ENCODE measurements around the gene BCL11B.

The BCL11B gene

GRCh38 chr14:99240627-99241324 is 31.2 kb downstream of the BCL11B start:
- TF ChIP-seq CTCF (IDR thresholded peaks at IDR 0.05), result no peak
- no peak overlapping the region for H3K27ac ChIP-seq
- no peak overlapping the region for H3K4me3 ChIP-seq
- DNase-seq (ENCODE audit: low spot score), result no peak

- no peak for TF ChIP-seq CTCF (IDR thresholded peaks at IDR 0.05)
- DNase-seq (ENCODE audit: low spot score), result no peak
- H3K27ac ChIP-seq, result no peak overlapping the region
- H3K4me3 ChIP-seq, result no peak overlapping the region
Observed at GRCh38 chr14:99239661-99240092, 32.3 kb downstream of the BCL11B start.

GRCh38 chr14:99238216-99238615 is 33.8 kb downstream of the BCL11B start:
- DNase-seq (ENCODE audit: low spot score), result no peak
- H3K4me3 ChIP-seq, result no peak overlapping the region
- H3K27ac ChIP-seq, result no peak overlapping the region
- TF ChIP-seq CTCF (IDR thresholded peaks at IDR 0.05), result no peak

GRCh38 chr14:99237288-99237687 is 34.7 kb downstream of the BCL11B start:
- TF ChIP-seq CTCF (IDR thresholded peaks at IDR 0.05), result no peak
- Histone ChIP-seq H3K27ac (no peak overlapping the region), H3K4me3 (no peak overlapping the region)
- DNase-seq (ENCODE audit: low spot score), result no peak

- TF ChIP-seq CTCF (IDR thresholded peaks at IDR 0.05), result no peak
- H3K27ac ChIP-seq, result no peak overlapping the region
- no peak overlapping the region for H3K4me3 ChIP-seq
- no peak for DNase-seq (ENCODE audit: low spot score)
Observed at GRCh38 chr14:99236386-99237138, 35.4 kb downstream of the BCL11B start.

DNA sequence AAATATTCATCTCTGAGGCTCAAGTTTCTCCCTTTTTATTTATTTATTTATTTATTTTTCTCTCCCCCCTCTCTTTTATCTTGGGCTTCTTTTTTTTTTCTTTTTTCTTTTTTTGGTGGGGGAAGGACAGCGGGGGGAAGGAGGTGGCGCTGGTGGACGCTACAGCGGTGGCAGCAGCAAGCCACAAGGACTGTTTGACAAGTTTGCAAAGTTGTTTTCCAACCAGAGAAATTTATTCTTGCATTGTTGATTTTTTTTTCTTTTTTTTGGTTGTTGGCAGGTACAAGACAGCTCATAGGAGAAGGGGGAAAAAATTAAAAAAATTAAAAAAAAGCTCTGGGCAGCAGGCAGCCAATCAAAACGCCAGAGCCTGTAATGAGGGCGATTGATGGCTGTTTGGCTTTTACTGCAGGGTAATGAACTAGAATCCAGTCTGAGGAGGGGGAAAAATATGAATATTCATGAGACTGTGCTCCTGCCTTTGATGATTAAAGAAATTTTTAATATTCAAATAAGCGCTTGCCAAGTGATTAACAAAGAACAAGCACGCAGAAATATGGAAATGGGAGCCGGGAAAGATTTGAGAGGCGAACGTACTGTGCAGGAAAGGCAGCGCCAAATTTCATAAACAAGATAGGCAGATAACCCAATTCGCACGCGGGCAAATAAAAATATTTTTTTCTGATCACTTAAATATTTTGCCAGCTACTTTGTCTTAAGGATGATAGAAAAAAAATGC is 36.2 kb downstream of the BCL11B start:
- no peak for DNase-seq (ENCODE audit: low spot score)
- H3K27ac ChIP-seq, result no peak overlapping the region
- TF ChIP-seq CTCF (IDR thresholded peaks at IDR 0.05), result no peak
- no peak overlapping the region for H3K4me3 ChIP-seq

Measured in coronary artery (tissue), 2 donors.